T-helper 17 cell (primary cell): ENCODE results near the gene ZCCHC3. TPM values are rescaled to one million over a fixed set of nuclear protein-coding genes. Genes with fewer than 3 reads are reported as not detected.

Source experiments
- ATAC-seq: fragments of 150-1000 bp; cut with Tn5 transposase; 2 replicates; pipeline ENCODE4 v1.10.0; 2021; ENCODE audit warnings: mild to moderate bottlenecking, moderate library complexity
- DNase-seq, 3 donors: peaks; one replicate each; pipeline versions ENCODE4 v3.0.0 to v3.0.0-alpha.2; 2020 to 2021
- H3K9me3 ChIP-seq: one replicate; pipeline ENCODE4 v1.7.0; 2013; ENCODE audit warnings: low read length, mild to moderate bottlenecking; ENCODE audit not compliant: control insufficient read depth, poor library complexity, severe bottlenecking
- H3K27ac Mint-ChIP-seq: one replicate; pipeline ENCODE4 v1.8.0; 2022; ENCODE audit warnings: mild to moderate bottlenecking, moderate library complexity, mixed read lengths
- H3K27me3 Mint-ChIP-seq: one replicate; pipeline ENCODE4 v1.8.0; 2022; ENCODE audit warnings: mixed read lengths
- H3K36me3 Mint-ChIP-seq: one replicate; pipeline ENCODE4 v1.8.0; 2022; ENCODE audit warnings: low read depth, mixed read lengths
- H3K4me1 Mint-ChIP-seq: one replicate; pipeline ENCODE4 v1.8.0; 2022; ENCODE audit warnings: mild to moderate bottlenecking, mixed read lengths
- H3K4me3 Mint-ChIP-seq: one replicate; pipeline ENCODE4 v1.8.0; 2022; ENCODE audit warnings: mild to moderate bottlenecking, moderate library complexity, mixed read lengths
- total RNA-seq, 4 donors: library from RNA in 2 of 4; stranded (reverse) in 2 of 4; gene quantifications; one replicate each; pipeline ENCODE4 v1.2.3 and lab custom pipeline; 2022 to 2026

ZCCHC3 gene
- total RNA-seq, 2 donors from 2014 or later, result 15.6 to 18.9 TPM

- Mint-ChIP-seq H3K4me3 (no peak overlapping the region), H3K27ac (no peak overlapping the region), H3K27me3 (no peaks in the 10 kb centered on the region), H3K36me3 (peaks cover 6% of the 10 kb centered on the region), H3K4me1 (peaks cover 3% of the 10 kb centered on the region)
- DNase-seq (no peak), ATAC-seq (no peak)
- no peaks in the 10 kb centered on the region for H3K9me3 ChIP-seq
Measured at GRCh38 chr20:272718-273117, 24.7 kb upstream of the ZCCHC3 start.

- Mint-ChIP-seq H3K4me1 (peaks cover 6% of the 10 kb centered on the region), H3K27ac (no peak overlapping the region), H3K36me3 (peaks cover 6% of the 10 kb centered on the region), H3K27me3 (no peaks in the 10 kb centered on the region), H3K4me3 (no peak overlapping the region)
- ATAC-seq (no peak), DNase-seq (no peak)
- H3K9me3 ChIP-seq, result no peaks in the 10 kb centered on the region
Measured at GRCh38 chr20:273884-274283, 23.5 kb upstream of the ZCCHC3 start.

GRCh38 chr20:275791-276190, 21.6 kb upstream of the ZCCHC3 start:
- H3K9me3 ChIP-seq, result no peaks in the 10 kb centered on the region
- Mint-ChIP-seq H3K4me1 (peaks cover 6% of the 10 kb centered on the region), H3K4me3 (no peak overlapping the region), H3K27ac (no peak overlapping the region), H3K27me3 (no peaks in the 10 kb centered on the region), H3K36me3 (peaks cover 6% of the 10 kb centered on the region)
- DNase-seq (no peak), ATAC-seq (no peak)

- Mint-ChIP-seq H3K27me3 (no peaks in the 10 kb centered on the region), H3K4me1 (peaks cover 6% of the 10 kb centered on the region), H3K4me3 (no peak overlapping the region), H3K36me3 (peaks cover 6% of the 10 kb centered on the region), H3K27ac (no peak overlapping the region)
- ATAC-seq (no peak), DNase-seq (no peak)
- no peaks in the 10 kb centered on the region for H3K9me3 ChIP-seq
Measured at GRCh38 chr20:276620-277495, 20.5 kb upstream of the ZCCHC3 start.

- Mint-ChIP-seq H3K36me3 (peaks cover 6% of the 10 kb centered on the region), H3K27me3 (no peaks in the 10 kb centered on the region), H3K4me1 (peaks cover 8% of the 10 kb centered on the region), H3K27ac (no peak overlapping the region), H3K4me3 (no peak overlapping the region)
- no peaks in the 10 kb centered on the region for H3K9me3 ChIP-seq
- DNase-seq (no peak), ATAC-seq (no peak)
Measured at GRCh38 chr20:277496-277781, 19.9 kb upstream of the ZCCHC3 start.

- DNase-seq (no peak), ATAC-seq (no peak)
- H3K4me3 Mint-ChIP-seq, result no peak overlapping the region
- no peaks in the 10 kb centered on the region for H3K9me3 ChIP-seq
- peaks cover 6% of the 10 kb centered on the region for H3K36me3 Mint-ChIP-seq
- no peaks in the 10 kb centered on the region for H3K27me3 Mint-ChIP-seq
- peaks cover 5% of the 10 kb centered on the region for H3K4me1 Mint-ChIP-seq
- H3K27ac Mint-ChIP-seq, result no peak overlapping the region
Measured at GRCh38 chr20:278181-278580, 19.2 kb upstream of the ZCCHC3 start.

- H3K9me3 ChIP-seq, result no peaks in the 10 kb centered on the region
- no peak for ATAC-seq
- peaks cover 5% of the 10 kb centered on the region for H3K4me1 Mint-ChIP-seq
- no peak overlapping the region for H3K27ac Mint-ChIP-seq
- H3K27me3 Mint-ChIP-seq, result no peaks in the 10 kb centered on the region
- H3K36me3 Mint-ChIP-seq, result peaks cover 6% of the 10 kb centered on the region
- no peak for DNase-seq
- no peak overlapping the region for H3K4me3 Mint-ChIP-seq
Measured at GRCh38 chr20:278607-279571, 18.5 kb upstream of the ZCCHC3 start.

GRCh38 chr20:284172-284571, 13.2 kb upstream of the ZCCHC3 start:
- H3K36me3 Mint-ChIP-seq, result peaks cover 2% of the 10 kb centered on the region
- peaks cover 7% of the 10 kb centered on the region for H3K4me1 Mint-ChIP-seq
- ATAC-seq (no peak), DNase-seq (no peak)
- no peak overlapping the region for H3K27ac Mint-ChIP-seq
- no peak overlapping the region for H3K4me3 Mint-ChIP-seq
- H3K9me3 ChIP-seq, result no peaks in the 10 kb centered on the region
- no peaks in the 10 kb centered on the region for H3K27me3 Mint-ChIP-seq

GRCh38 chr20:286508-286907, 10.9 kb upstream of the ZCCHC3 start:
- DNase-seq (no peak), ATAC-seq (no peak)
- Mint-ChIP-seq H3K4me1 (peaks cover 12% of the 10 kb centered on the region), H3K27me3 (no peaks in the 10 kb centered on the region), H3K27ac (no peak overlapping the region), H3K36me3 (peaks cover 2% of the 10 kb centered on the region), H3K4me3 (no peak overlapping the region)
- H3K9me3 ChIP-seq, result no peaks in the 10 kb centered on the region

- Mint-ChIP-seq H3K27me3 (no peaks in the 10 kb centered on the region), H3K4me3 (peak overlapping the region; percentile 10), H3K27ac (no peak overlapping the region), H3K4me1 (peaks cover 10% of the 10 kb centered on the region), H3K36me3 (peaks cover 2% of the 10 kb centered on the region)
- ATAC-seq, result no peak
- no peaks in the 10 kb centered on the region for H3K9me3 ChIP-seq
- no peak for DNase-seq
Measured at GRCh38 chr20:288956-289692, 8.2 kb upstream of the ZCCHC3 start.

- no peak for ATAC-seq
- peaks cover 2% of the 10 kb centered on the region for H3K36me3 Mint-ChIP-seq
- H3K4me3 Mint-ChIP-seq, result no peak overlapping the region
- no peak for DNase-seq
- H3K27me3 Mint-ChIP-seq, result no peaks in the 10 kb centered on the region
- no peaks in the 10 kb centered on the region for H3K9me3 ChIP-seq
- H3K27ac Mint-ChIP-seq, result no peak overlapping the region
- H3K4me1 Mint-ChIP-seq, result peaks cover 10% of the 10 kb centered on the region
Measured at GRCh38 chr20:289693-290083, 7.7 kb upstream of the ZCCHC3 start.

GRCh38 chr20:290084-290831, 7.1 kb upstream of the ZCCHC3 start, which contains the start of gene C20orf96:
Gene C20orf96 (minus strand): TSS chr20:290750. CDS start chr20:290610, 140 bp downstream.
- DNase-seq (peak; percentile 71 to 78 (median 76)), ATAC-seq (peak; percentile 93)
- Mint-ChIP-seq H3K4me3 (no peak within 1 kb of the TSS), H3K36me3 (peaks cover 2% of the 10 kb centered on the region), H3K27me3 (no peaks in the 10 kb centered on the region), H3K27ac (no peak within 1 kb of the TSS), H3K4me1 (peaks cover 14% of the 10 kb centered on the region)
- H3K9me3 ChIP-seq, result no peaks in the 10 kb centered on the region
